Pancreas (tissue), 10 donors: ENCODE measurements around the gene FANCD2. TPM values are rescaled to one million over a fixed set of nuclear protein-coding genes. Genes with fewer than 3 reads are reported as not detected.
"Not testable (repeated sequence)": the region's sequence is repeated elsewhere in the genome, so short reads cannot be mapped to it uniquely, and the experiment has no call there.

Experiments used
- ATAC-seq, 4 donors: fragments of 200-7000 bp; cut with Tn5 transposase; one replicate each; pipeline versions ENCODE4 v1.8.0 to v1.9.1; 2020; ENCODE audit warnings: mild to moderate bottlenecking in 4 of 4, moderate library complexity in 4 of 4
- DNase-seq, 6 donors: peaks; one replicate each; pipeline ENCODE4 v3.0.0-alpha.2; 2020
- FAIRE-seq: peaks from 2 replicates; lab custom pipeline; 2012; peaks lifted over from hg19 to GRCh38; lab: Jason Lieb, UNC
- H3K27ac ChIP-seq, 4 donors: fragments of 200-600 bp; sonication (generic); 1 replicate in 3 of 4; 2 replicates in 1 of 4; pipeline versions ENCODE4 v1.5.0 to v1.8.0; 2020
- H3K27me3 ChIP-seq, 4 donors: fragments of 200-600 bp; one replicate each; pipeline ENCODE4 v1.8.0; 2021
- H3K36me3 ChIP-seq, 3 donors: fragments of 200-600 bp; sonication (generic) in 1 of 3; one replicate each; pipeline versions ENCODE4 v1.5.0 to v1.8.0; 2020 to 2021
- H3K4me1 ChIP-seq, 3 donors: fragments of 200-600 bp; one replicate each; pipeline ENCODE4 v1.8.0; 2021
- H3K4me3 ChIP-seq, 4 donors: fragments of 200-600 bp; sonication (generic) in 2 of 4; one replicate each; pipeline versions ENCODE4 v1.5.0 to v1.8.0; 2020 to 2021
- H3K9me3 ChIP-seq, 4 donors: fragments of 200-600 bp; one replicate each; pipeline ENCODE4 v1.8.0; 2021
- CTCF ChIP-seq, 4 donors: fragments of 200-600 bp; sonication (generic) in 3 of 4; IDR thresholded peaks; one replicate each; pipeline versions ENCODE4 v1.5.0 to v1.8.0; 2021; ENCODE audit warnings: antibody characterized with exemption in 4 of 4
- WGBS, 2 donors: extraction: QIAGEN DNeasy Blood & Tissue Kit; methylation state at CpG; one replicate each; pipeline ENCODE4 v1.1.7; 2013; 5-methylcytosine and 5-hydroxymethylcytosine counted together
- intact Hi-C, 3 donors: fragments of 100-400 bp; cut with DNase I; formaldehyde crosslinking; loops; one replicate each; pipeline versions ENCODE4 v1.11.1 to v1.14.2; 2022
- polyA plus RNA-seq, 2 donors: library from polyadenylated mRNA; stranded (reverse); fragments of 200-250 nt; gene quantifications; one replicate each; pipeline ENCODE4 v1.2.3, GENCODE V29; 2013
- total RNA-seq, 6 donors: library from RNA; stranded (reverse); fragmentation: NEBNext Ultra II Directional in 4 of 6; extraction: Animal tissue kit (Norgen Biotek cat#: 25700) in 4 of 6; gene quantifications; one replicate each; pipeline versions ENCODE4 v1.2.1 to v1.2.4, GENCODE V29; 2021 to 2023
- donor health status: healthy with polysubstance abuse.
- donor health status: DM: no; HTN: no; CAD: no; lungs with moderate emphysema.
- donor health status: DM: no; HTN: no; CAD: no.
- donor health status: control.
- donor health status: control.
- donor health status: Bipolar disorder and iron deficiency.
- donor health status: DM: yes; HTN: yes; CAD: no.
- donor health status: DM: no; HTN: no; CAD: no.
- donor health status: DM: no; HTN: no; CAD: no.
- donor health status: DM: yes; HTN: yes; CAD: no.

The FANCD2 gene
- total and polyA plus RNA-seq, 8 donors, result 1.7 to 3.7 (median 2.1) TPM

GRCh38 chr3:10012106-10012505, 14.1 kb upstream of the FANCD2 start:
- Histone ChIP-seq H3K36me3 (no peaks in the 10 kb centered on the region), H3K9me3 (no peaks in the 10 kb centered on the region), H3K4me3 (no peak overlapping the region), H3K4me1 (peaks cover 0 to 14% (median 0%) of the 10 kb centered on the region in 3 donors), H3K27me3 (no peaks in the 10 kb centered on the region), H3K27ac (no peak overlapping the region)
- no peak for FAIRE-seq
- intact Hi-C loops, result no loop called here
- WGBS, 2 donors, result 89 to 92% methylated on average over 7 of the region's 7 CpGs
- DNase-seq, result no peak
- no peak for ATAC-seq
- no peak for TF ChIP-seq CTCF (IDR thresholded peaks at IDR 0.05)

DNA sequence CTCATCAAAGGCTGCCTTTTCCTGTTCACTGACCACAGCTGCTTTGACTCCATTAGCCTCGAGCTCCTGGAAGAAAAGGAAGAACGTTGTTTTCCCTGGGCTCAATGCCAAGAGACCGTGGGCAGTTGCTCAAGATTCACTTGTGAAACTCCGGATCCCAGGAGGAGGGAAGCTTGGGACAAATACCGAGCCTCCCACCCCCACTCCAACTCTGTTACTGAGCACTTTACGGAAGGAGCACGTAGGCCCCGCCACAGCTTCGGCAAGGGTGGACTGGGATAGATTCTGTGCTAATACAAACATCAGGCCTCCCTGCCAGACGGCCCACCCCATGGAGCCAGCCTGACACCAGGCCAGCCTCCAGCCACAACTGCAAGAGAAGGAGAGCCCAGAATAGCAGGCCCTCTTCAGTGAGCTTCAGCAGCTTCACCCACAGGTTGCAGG, 10.8 kb upstream of the FANCD2 start:
- TF ChIP-seq CTCF (IDR thresholded peaks at IDR 0.05), result no peak
- Histone ChIP-seq H3K27me3 (no peaks in the 10 kb centered on the region), H3K4me1 (peaks cover 0 to 1% (median 0%) of the 10 kb centered on the region in 3 donors), H3K4me3 (no peak overlapping the region), H3K9me3 (no peaks in the 10 kb centered on the region), H3K36me3 (no peaks in the 10 kb centered on the region), H3K27ac (peak overlapping the region in 2 of 4 donors; percentile 36 to 47)
- DNase-seq, result peak in 3 of 6 donors; percentile 34 to 57 (median 55)
- ATAC-seq, result peak in 2 of 4 donors; percentile 7 to 31
- no peak for FAIRE-seq
- intact Hi-C loops, result no loop called here
- 40 to 50% methylated on average over 10 of the region's 10 CpGs for WGBS, 2 donors

DNA sequence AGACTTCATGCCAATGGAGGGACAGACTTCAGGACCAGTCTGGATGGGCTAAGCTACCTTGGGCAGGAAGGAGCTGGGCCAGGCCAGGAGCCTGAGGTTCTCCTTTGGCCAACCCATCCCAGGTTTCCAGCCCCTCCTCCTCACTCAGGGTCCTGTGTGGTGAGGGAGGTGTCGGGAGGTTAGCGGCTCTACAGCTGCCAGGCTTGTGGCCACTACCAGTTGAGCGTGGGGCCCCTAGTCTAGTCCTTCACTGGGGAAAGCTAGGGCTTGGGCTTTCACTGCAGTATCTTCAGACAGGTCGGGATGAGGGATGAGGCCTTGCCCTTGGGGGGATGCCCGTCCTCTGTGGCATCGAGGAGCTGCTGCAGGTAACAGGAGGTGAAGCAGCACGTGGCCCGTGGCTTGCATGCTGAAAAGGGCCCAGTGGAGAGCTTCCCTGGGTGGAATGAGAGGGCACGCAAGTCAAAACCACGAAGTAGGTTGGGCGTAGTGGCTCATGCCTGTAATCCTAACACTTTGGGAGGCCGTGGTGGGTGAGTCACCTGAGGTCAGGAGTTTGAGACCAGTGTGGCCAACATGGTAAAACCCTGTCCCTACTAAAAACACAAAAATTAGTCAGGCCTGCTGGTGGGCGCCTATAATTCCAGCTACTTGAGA, 8.5 kb upstream of the FANCD2 start:
- TF ChIP-seq CTCF (IDR thresholded peaks at IDR 0.05), result no peak
- peaks cover 0 to 6% (median 0%) of the 10 kb centered on the region in 3 donors for H3K36me3 ChIP-seq

GRCh38 chr3:10018806-10019205, 7.4 kb upstream of the FANCD2 start:
- H3K27me3 ChIP-seq, ATAC-seq, H3K27ac ChIP-seq, H3K9me3 ChIP-seq, intact Hi-C loops, H3K4me3 ChIP-seq, DNase-seq, FAIRE-seq, H3K4me1 ChIP-seq, H3K36me3 ChIP-seq: not testable (repeated sequence)
- WGBS, 2 donors, result 91 to 96% methylated on average over 2 of the region's 2 CpGs

More for the DNA sequence above, 8.5 kb upstream of the FANCD2 start:
- intact Hi-C loops, result no loop called here
- H3K27ac ChIP-seq, result no peak overlapping the region
- H3K4me3 ChIP-seq, result no peak overlapping the region
- H3K4me1 ChIP-seq, result no peaks in the 10 kb centered on the region
- FAIRE-seq, result no peak
- no peaks in the 10 kb centered on the region for H3K27me3 ChIP-seq
- WGBS, 2 donors, result 90 to 94% methylated on average over 13 of the region's 13 CpGs
- no peak for DNase-seq
- ATAC-seq, result no peak
- H3K9me3 ChIP-seq, result no peaks in the 10 kb centered on the region

GRCh38 chr3:10019326-10019725, 6.9 kb upstream of the FANCD2 start:
- no peak for ATAC-seq
- intact Hi-C loops, result no loop called here
- no peak for DNase-seq
- no peak for TF ChIP-seq CTCF (IDR thresholded peaks at IDR 0.05)
- H3K36me3 ChIP-seq, result peaks cover 0 to 6% (median 0%) of the 10 kb centered on the region in 3 donors
- FAIRE-seq, result no peak
- H3K27ac ChIP-seq, result no peak overlapping the region
- WGBS, 2 donors, result 81 to 86% methylated on average over 5 of the region's 5 CpGs
- no peaks in the 10 kb centered on the region for H3K27me3 ChIP-seq
- H3K9me3 ChIP-seq, result no peaks in the 10 kb centered on the region
- H3K4me1 ChIP-seq, result peaks cover 0 to 4% (median 2%) of the 10 kb centered on the region in 3 donors
- no peak overlapping the region for H3K4me3 ChIP-seq
